PFSK-1 (cell line): Measurements from ENCODE around the gene AJAP1.

Experiments
- POLR2AphosphoS5 ChIP-seq: IDR thresholded peaks from 2 replicates; pipeline ENCODE4 v1.6.1; 2012; ENCODE audit warnings: low read depth, mild to moderate bottlenecking, control low read depth, low read length, moderate library complexity
- REST ChIP-seq, 2 experiments: IDR thresholded peaks; 2 replicates each; pipeline versions ENCODE4 v1.6.1 to v1.8.0; 2011 to 2012; ENCODE audit warnings: low read depth in 2 of 2, low read length in 2 of 2, control low read depth in 1 of 2, inconsistent platforms in 1 of 2, mild to moderate bottlenecking in 1 of 2, moderate library complexity in 1 of 2; ENCODE audit not compliant: insufficient read depth in 1 of 2
- SIN3A ChIP-seq: IDR thresholded peaks from 2 replicates; pipeline ENCODE4 v1.6.1; 2012; ENCODE audit warnings: mild to moderate bottlenecking, low read length, moderate library complexity, borderline replicate concordance; ENCODE audit not compliant: insufficient read depth
- TAF1 ChIP-seq: IDR thresholded peaks from 2 replicates; pipeline ENCODE4 v1.6.1; 2012; ENCODE audit warnings: low read length, control low read depth, borderline replicate concordance; ENCODE audit not compliant: insufficient read depth

GRCh38 chr1:4734791-4735190 is 80.4 kb downstream of the AJAP1 start:
- TF ChIP-seq POLR2AphosphoS5 (no peak), SIN3A (no peak), REST (IDR thresholded peaks at IDR 0.05; ENCODE audit: insufficient read depth in 1 of 2, low read depth in 2 of 2, low read length in 2 of 2) (no peak), TAF1 (no peak)
